Mesenchymal stem cell (in vitro differentiated cells and primary cell): Measurements from ENCODE around the gene PNLIPRP1.

Source experiments
- DNase-seq: peaks from one replicate; pipeline ENCODE4 v3.0.0-alpha.2; 2013
- H2AFZ ChIP-seq: one replicate; pipeline ENCODE4 v1.6.1; 2013; ENCODE audit warnings: low read depth, mild to moderate bottlenecking, control low read depth, inconsistent platforms, low read length, moderate library complexity
- H2AK5ac ChIP-seq: 2 replicates; pipeline ENCODE4 v1.6.1; 2013; ENCODE audit warnings: low read length, moderate library complexity, mild to moderate bottlenecking, inconsistent platforms; ENCODE audit not compliant: severe bottlenecking
- H2BK120ac ChIP-seq: one replicate; pipeline ENCODE4 v1.6.1; 2013; ENCODE audit warnings: low read depth, mild to moderate bottlenecking, inconsistent platforms, low read length, moderate library complexity
- H2BK12ac ChIP-seq, 2 experiments: one replicate each; pipeline ENCODE4 v1.6.1; 2013; ENCODE audit warnings: inconsistent platforms in 2 of 2, low read length in 2 of 2, mild to moderate bottlenecking in 2 of 2, moderate library complexity in 2 of 2, control low read depth in 1 of 2
- H2BK15ac ChIP-seq: one replicate; pipeline ENCODE4 v1.6.1; 2013; ENCODE audit warnings: mild to moderate bottlenecking, low read depth, inconsistent platforms; ENCODE audit not compliant: poor library complexity, severe bottlenecking
- H2BK5ac ChIP-seq: 2 replicates; pipeline ENCODE4 v1.6.1; 2013; ENCODE audit warnings: low read depth, mild to moderate bottlenecking, low read length, control low read depth, inconsistent platforms; ENCODE audit not compliant: poor library complexity, severe bottlenecking
- H3K14ac ChIP-seq, 2 experiments: one replicate each; pipeline ENCODE4 v1.6.1; 2013; ENCODE audit warnings: inconsistent platforms in 2 of 2, low read length in 2 of 2, control low read depth in 1 of 2, mild to moderate bottlenecking in 1 of 2, moderate library complexity in 1 of 2
- H3K18ac ChIP-seq, 2 experiments: one replicate each; pipeline ENCODE4 v1.6.1; 2013; ENCODE audit warnings: inconsistent platforms in 2 of 2, low read length in 2 of 2, control low read depth in 1 of 2, low read depth in 1 of 2, mild to moderate bottlenecking in 1 of 2
- H3K23ac ChIP-seq, 2 experiments: one replicate each; pipeline ENCODE4 v1.6.1; 2013; ENCODE audit warnings: inconsistent platforms in 2 of 2, low read length in 2 of 2, mild to moderate bottlenecking in 2 of 2, moderate library complexity in 2 of 2, control low read depth in 1 of 2
- H3K27ac ChIP-seq: 2 replicates; pipeline ENCODE4 v1.5.1; 2013; ENCODE audit warnings: mild to moderate bottlenecking, moderate library complexity, low read length, control low read depth, inconsistent platforms; ENCODE audit not compliant: poor library complexity, severe bottlenecking
- H3K27me3 ChIP-seq, 2 experiments: 2 replicates each; pipeline versions ENCODE4 v1.6.1 to v1.7.0; 2013; ENCODE audit warnings: low read length in 2 of 2, mild to moderate bottlenecking in 2 of 2, moderate library complexity in 2 of 2, control low read depth in 1 of 2, inconsistent platforms in 1 of 2; ENCODE audit not compliant: control insufficient read depth in 1 of 2, insufficient read depth in 1 of 2
- H3K36me3 ChIP-seq, 2 experiments: 2 replicates each; pipeline versions ENCODE4 v1.6.1 to v1.7.0; 2013; ENCODE audit warnings: low read length in 2 of 2, control low read depth in 1 of 2, inconsistent platforms in 1 of 2, low read depth in 1 of 2, mild to moderate bottlenecking in 1 of 2; ENCODE audit not compliant: insufficient read depth in 2 of 2, control insufficient read depth in 1 of 2
- H3K4ac ChIP-seq, 2 experiments: one replicate each; pipeline ENCODE4 v1.6.1; 2013; ENCODE audit warnings: inconsistent platforms in 2 of 2, low read length in 2 of 2, mild to moderate bottlenecking in 2 of 2, moderate library complexity in 2 of 2, control low read depth in 1 of 2, low read depth in 1 of 2
- H3K4me1 ChIP-seq: 2 replicates; pipeline ENCODE4 v1.6.1; 2013; ENCODE audit warnings: low read depth, low read length, control low read depth; ENCODE audit not compliant: control insufficient read depth, insufficient read depth
- H3K4me2 ChIP-seq: 2 replicates; pipeline ENCODE4 v1.6.1; 2013; ENCODE audit warnings: low read length, mild to moderate bottlenecking, inconsistent platforms; ENCODE audit not compliant: poor library complexity, severe bottlenecking
- H3K4me3 ChIP-seq, 2 experiments: 2 replicates each; pipeline versions ENCODE4 v1.5.1 to v1.7.0; 2013; ENCODE audit warnings: low read length in 2 of 2, mild to moderate bottlenecking in 2 of 2, control low read depth in 1 of 2, low read depth in 1 of 2; ENCODE audit not compliant: insufficient read depth in 1 of 2
- H3K79me1 ChIP-seq: replicated peaks from 2 replicates; pipeline ENCODE4 v1.6.1; 2013; ENCODE audit warnings: mild to moderate bottlenecking, control low read depth, low read length, inconsistent platforms; ENCODE audit not compliant: poor library complexity, severe bottlenecking
- H3K9ac ChIP-seq: 2 replicates; pipeline ENCODE4 v1.7.0; 2013; ENCODE audit warnings: mild to moderate bottlenecking, low read length, moderate library complexity
- H3K9me3 ChIP-seq: 2 replicates; pipeline ENCODE4 v1.7.0; 2013; ENCODE audit warnings: mild to moderate bottlenecking, low read length; ENCODE audit not compliant: control insufficient read depth
- H4K8ac ChIP-seq: one replicate; pipeline ENCODE4 v1.6.1; 2013; ENCODE audit warnings: inconsistent platforms, mild to moderate bottlenecking, low read length, moderate library complexity
- H4K91ac ChIP-seq: one replicate; pipeline ENCODE4 v1.6.1; 2013; ENCODE audit warnings: mild to moderate bottlenecking, low read length, inconsistent platforms
- WGBS: methylation state at CpG from one replicate; pipeline ENCODE4 v1.1.7; 2013; ENCODE audit warnings: mixed read lengths; 5-methylcytosine and 5-hydroxymethylcytosine counted together

Gene PNLIPRP1

GRCh38 chr10:116607336-116607735, 16.6 kb downstream of the PNLIPRP1 start:
- no peak overlapping the region for H3K4me3 ChIP-seq
- H3K9ac ChIP-seq, result no peak overlapping the region
- H3K23ac ChIP-seq, result no peak overlapping the region
- no peak overlapping the region for H2AFZ ChIP-seq
- no peak overlapping the region for H4K91ac ChIP-seq
- no peak overlapping the region for H3K18ac ChIP-seq
- H3K36me3 ChIP-seq, result no peaks in the 10 kb centered on the region
- H3K27me3 ChIP-seq, result peaks cover 18 to 30% of the 10 kb centered on the region in 2 experiments
- no peak overlapping the region for H2BK12ac ChIP-seq
- no peaks in the 10 kb centered on the region for H3K79me1 ChIP-seq
- H3K4ac ChIP-seq, result no peak overlapping the region
- H3K14ac ChIP-seq, result no peak overlapping the region
- H2BK15ac ChIP-seq, result no peak overlapping the region
- H3K27ac ChIP-seq, result no peak overlapping the region
- no peak overlapping the region for H3K4me2 ChIP-seq
- no peaks in the 10 kb centered on the region for H3K9me3 ChIP-seq
- no peak overlapping the region for H4K8ac ChIP-seq
- no peak overlapping the region for H2BK5ac ChIP-seq
- whole genome bisulfite sequencing, result 82% methylated on average over 5 of the region's 6 CpGs
- no peak overlapping the region for H2BK120ac ChIP-seq
- H2AK5ac ChIP-seq, result no peak overlapping the region
- H3K4me1 ChIP-seq, result no peaks in the 10 kb centered on the region
- no peak for DNase-seq

GRCh38 chr10:116608686-116609594, 18.2 kb downstream of the PNLIPRP1 start:
- Histone ChIP-seq H3K4me1 (no peaks in the 10 kb centered on the region), H3K14ac (no peak overlapping the region), H3K9ac (no peak overlapping the region), H2AK5ac (no peak overlapping the region), H4K91ac (peak overlapping the region; percentile 18), H3K18ac (no peak overlapping the region), H2BK15ac (no peak overlapping the region), H2BK120ac (no peak overlapping the region), H2BK5ac (no peak overlapping the region), H2BK12ac (no peak overlapping the region), H4K8ac (no peak overlapping the region), H3K4me3 (no peak overlapping the region), H3K23ac (no peak overlapping the region), H3K27me3 (peaks cover 22 to 30% of the 10 kb centered on the region in 2 experiments), H2AFZ (no peak overlapping the region), H3K36me3 (no peaks in the 10 kb centered on the region), H3K27ac (no peak overlapping the region), H3K79me1 (no peaks in the 10 kb centered on the region), H3K9me3 (no peaks in the 10 kb centered on the region), H3K4ac (no peak overlapping the region), H3K4me2 (peak overlapping the region; percentile 51)
- 70% methylated on average over 34 of the region's 41 CpGs for WGBS
- no peak for DNase-seq

- Histone ChIP-seq H3K4me2 (no peak overlapping the region), H3K36me3 (no peaks in the 10 kb centered on the region), H3K14ac (no peak overlapping the region), H2BK120ac (no peak overlapping the region), H3K27ac (no peak overlapping the region), H3K4me1 (no peaks in the 10 kb centered on the region), H3K23ac (no peak overlapping the region), H3K27me3 (peaks cover 22 to 25% of the 10 kb centered on the region in 2 experiments), H2BK12ac (no peak overlapping the region), H3K9me3 (no peaks in the 10 kb centered on the region), H2AFZ (no peak overlapping the region), H3K4ac (no peak overlapping the region), H2BK15ac (no peak overlapping the region), H3K18ac (no peak overlapping the region), H3K9ac (no peak overlapping the region), H4K8ac (no peak overlapping the region), H2BK5ac (no peak overlapping the region), H3K4me3 (no peak overlapping the region), H3K79me1 (no peaks in the 10 kb centered on the region), H4K91ac (no peak overlapping the region), H2AK5ac (no peak overlapping the region)
- 95% methylated on average over 12 of the region's 13 CpGs for WGBS
- DNase-seq, result no peak
Measured at GRCh38 chr10:116610443-116611152, 19.8 kb downstream of the PNLIPRP1 start.

GRCh38 chr10:116611153-116611545, 20.4 kb downstream of the PNLIPRP1 start:
- Histone ChIP-seq H2AFZ (no peak overlapping the region), H3K79me1 (no peaks in the 10 kb centered on the region), H3K4me2 (no peak overlapping the region), H3K23ac (no peak overlapping the region), H3K18ac (no peak overlapping the region), H3K14ac (no peak overlapping the region), H3K4ac (no peak overlapping the region), H2BK120ac (no peak overlapping the region), H3K4me1 (no peaks in the 10 kb centered on the region), H2BK5ac (no peak overlapping the region), H2BK15ac (no peak overlapping the region), H3K9ac (no peak overlapping the region), H3K9me3 (no peaks in the 10 kb centered on the region), H4K8ac (no peak overlapping the region), H3K36me3 (no peaks in the 10 kb centered on the region), H3K27me3 (peaks cover 18 to 24% of the 10 kb centered on the region in 2 experiments), H3K4me3 (no peak overlapping the region), H4K91ac (no peak overlapping the region), H2AK5ac (no peak overlapping the region), H2BK12ac (no peak overlapping the region), H3K27ac (no peak overlapping the region)
- WGBS, result 77% methylated on average over 3 of the region's 3 CpGs
- DNase-seq, result no peak
